T follicular helper cell (primary cell): Measurements from ENCODE around the gene CFAP99.

Experiments
- DNase-seq: peaks from one replicate; pipeline ENCODE4 v3.0.0-alpha.2; 2020; ENCODE audit warnings: low read depth

CFAP99 gene

DNA sequence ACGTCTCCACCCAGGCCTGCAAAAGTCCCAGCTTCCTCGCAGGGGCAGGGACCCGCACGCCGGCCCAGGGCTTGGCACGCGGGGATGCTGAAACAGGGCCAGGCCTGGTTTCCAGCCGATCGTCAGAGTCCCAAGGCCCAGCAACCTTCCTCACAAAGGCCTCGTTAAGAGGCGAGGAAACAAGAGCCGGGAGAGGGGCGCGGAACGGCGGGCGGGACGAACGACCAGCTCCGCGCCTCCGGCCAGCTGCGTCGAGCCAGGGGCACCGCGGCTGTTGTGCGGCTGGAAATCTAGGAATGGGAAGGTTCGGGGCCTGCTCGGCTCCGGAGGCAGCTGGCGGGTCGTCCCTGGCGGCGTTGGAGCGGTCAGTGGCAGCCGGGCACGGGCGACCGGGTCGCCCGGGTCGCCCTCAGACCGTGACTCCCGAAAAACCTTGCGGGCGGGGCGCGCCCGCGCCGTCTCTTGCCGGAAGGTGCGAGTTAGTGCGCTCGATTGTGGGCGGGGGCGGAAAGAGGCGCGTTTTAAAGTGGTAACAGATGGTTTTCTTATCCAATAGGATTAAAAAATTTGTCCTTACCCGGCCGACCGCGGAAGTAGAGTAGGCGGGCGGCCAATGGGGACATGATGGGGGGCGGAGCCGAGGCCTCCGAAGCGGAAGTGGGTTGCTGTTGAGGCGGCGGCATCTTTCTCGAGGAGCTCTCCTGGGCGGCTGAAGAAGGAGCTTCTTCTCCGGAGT, 49.9 kb downstream of the CFAP99 start, which contains the start of gene RNF4:
RNF4 (plus strand) TSS at position 651 of the 736 bp plus-strand sequence. CDS start 21,388 bp downstream, outside the sequence.
- peak; percentile 93 for DNase-seq

DNA sequence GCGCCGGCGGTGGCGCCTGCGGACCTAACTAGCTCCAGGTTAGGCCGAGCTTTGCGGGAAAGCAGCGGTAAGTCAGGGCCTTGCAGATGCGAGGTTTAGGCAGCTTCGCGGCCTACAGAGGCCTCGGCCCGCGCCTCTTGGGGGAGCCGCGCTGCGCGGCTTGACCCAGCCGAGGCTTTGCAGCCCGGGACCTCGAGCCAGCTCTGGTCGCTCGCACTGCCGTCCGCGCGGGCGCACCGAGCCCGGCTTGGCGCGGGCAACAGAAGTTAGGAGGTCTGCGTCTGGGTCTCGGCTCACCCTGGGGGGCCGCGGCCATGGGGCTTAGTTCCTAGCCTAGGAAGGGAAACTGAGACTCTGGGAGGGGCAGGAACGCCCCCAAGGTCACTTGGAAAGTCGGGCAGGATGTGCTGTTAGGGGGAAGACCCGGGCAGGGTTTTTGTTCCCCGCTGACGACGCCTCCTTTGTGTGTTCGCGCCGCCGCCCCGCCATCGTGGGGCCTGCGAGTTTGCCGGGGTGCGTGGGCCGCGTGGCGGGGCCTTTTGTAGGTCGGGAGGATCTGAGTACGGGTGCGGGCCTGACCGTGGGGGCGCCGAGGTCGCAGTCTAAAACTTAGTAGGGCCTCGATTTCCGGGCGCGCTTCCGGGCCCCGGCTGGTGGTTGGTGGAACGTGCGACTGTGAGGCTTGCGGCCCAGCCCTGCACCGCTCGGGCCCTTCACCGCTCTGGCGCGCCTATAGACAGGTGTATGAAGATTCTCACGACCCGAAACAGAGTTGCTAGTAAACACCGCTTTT, 50.6 kb downstream of the CFAP99 start:
- peak; percentile 65 for DNase-seq

DNA sequence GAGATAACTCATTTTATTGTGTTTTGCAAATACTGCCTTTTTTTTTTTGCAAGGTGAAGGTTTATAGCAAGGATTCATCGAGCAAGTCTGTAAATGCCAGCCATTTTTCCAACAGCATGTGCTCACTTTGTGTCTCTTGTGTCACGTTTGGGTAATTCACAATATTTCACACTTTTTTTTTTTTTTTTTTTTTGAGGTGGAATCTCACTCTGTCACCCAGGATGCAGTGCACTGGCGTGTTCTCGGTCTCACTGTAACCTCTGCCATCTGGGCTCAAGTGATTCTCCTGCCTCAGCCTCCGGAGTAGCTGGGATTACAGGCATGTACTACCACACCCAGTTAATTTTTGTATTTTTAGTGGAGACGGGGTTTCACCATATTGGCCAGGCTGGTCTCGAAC, 52.0 kb downstream of the CFAP99 start:
- no peak for DNase-seq

DNA sequence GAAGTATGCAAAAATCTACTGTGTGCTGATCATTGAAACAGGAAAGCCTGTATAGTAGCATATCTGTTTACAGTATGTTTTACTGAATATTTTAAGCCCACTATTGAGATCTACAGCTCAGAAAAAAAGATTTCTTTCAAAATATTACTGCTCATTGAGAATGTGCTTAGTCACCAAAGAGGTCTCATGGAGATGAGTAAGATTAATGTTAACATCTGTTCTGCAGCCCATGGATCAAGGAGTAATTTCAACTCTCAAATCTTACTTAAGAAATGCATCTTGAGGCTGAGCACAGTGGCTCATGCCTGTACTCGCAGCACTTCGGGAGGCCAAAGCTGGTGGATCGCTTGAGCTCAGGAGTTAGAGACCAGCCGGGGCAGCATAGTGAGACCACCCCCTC, 53.4 kb downstream of the CFAP99 start:
- DNase-seq = no peak

DNA sequence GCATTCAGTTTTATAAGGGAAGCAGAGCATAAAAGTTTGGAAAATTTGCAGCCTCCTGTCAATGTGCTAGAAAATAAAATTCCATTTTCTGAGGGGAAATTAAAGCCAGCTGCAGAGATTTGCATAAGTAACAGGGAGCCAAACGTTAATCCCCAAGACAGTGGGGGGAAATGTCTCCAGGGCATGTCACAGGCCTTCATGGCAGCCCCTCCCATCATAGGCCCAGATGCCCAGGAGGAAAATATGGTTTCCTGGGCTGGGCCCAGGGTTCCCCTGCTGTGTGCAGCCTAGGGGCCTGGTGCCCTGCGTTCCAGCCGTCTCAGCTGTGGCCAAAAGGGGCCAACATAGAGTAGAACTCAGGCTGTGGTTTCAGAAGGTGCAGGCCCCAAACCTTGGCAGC, 59.5 kb downstream of the CFAP99 start:
- DNase-seq = no peak

DNA sequence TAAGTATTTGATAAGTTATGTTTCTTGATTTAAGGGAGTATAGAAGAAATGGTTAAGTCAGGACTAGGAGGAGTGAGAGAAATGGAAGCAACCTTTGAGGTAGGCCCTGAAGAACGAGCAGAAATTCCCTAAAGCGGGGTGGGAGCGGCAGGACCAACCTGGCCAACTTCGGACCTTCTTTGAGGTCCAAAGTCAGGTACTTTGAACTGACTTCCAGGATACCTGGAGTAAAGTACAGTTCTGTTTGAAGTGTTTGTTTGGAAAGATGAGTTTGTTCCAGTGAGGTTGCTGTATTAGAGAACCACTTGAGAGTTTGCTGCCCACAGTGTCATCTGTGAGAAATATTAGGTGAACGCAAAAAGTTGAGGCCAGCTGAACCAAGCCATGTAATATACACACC, 61.9 kb downstream of the CFAP99 start:
- no peak for DNase-seq

DNA sequence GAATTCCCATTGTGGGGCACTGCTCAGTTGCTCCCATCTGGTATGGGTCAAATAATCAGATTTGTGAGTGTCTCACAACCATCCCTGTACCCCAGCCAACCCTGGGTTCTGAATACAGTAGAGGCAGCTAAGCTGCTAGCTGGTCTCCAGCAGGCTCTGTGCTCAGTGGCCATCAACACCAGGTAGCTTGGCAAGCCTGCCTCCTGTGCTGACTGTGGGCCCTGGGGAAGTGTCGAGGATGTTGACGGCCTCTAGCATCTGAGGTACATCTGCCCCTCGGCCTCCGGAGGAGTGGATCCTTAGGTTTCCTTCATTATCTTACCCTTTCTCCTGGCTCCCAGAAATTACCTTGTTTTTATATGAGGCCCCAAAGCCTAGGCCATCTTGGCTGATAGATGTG, 63.4 kb downstream of the CFAP99 start:
- no peak for DNase-seq

DNA sequence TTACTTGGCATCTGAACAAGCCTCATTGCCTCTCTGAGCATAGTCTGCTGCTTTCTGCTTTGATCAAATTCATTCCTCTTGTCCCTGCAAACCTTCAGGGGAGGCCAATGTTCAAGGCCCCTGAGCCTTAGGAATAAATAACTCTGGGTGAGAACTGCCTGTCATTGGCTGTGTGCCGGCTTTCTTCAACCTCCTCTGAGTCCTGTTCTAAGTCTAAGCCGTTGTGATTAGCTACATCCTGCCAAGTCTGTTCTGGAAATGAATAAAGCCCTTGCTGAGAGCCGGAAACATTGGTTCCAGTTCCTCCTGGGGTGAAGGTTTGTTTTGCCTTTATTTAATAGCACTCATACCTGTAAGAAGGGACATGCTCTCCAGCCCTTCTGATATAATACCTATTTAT, 63.9 kb downstream of the CFAP99 start:
- DNase-seq = no peak

DNA sequence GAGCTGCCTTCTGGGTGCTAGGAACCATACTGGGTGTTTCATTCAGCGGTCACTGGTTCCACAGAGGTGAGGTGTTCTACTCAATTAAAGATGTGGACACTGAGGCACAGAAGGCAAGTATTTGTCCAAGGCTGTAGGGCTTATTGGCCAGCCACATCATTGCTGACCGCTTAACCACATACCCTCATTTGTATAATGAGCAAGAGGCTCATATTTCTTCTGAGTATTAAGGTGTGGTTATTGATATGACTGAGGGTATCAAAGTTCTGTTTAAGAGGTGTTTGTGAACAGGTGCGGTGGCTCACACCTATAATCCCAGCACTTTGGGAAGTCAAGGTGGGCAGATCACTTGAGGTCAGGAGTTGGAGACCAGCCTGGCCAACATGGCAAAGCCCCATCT, 64.5 kb downstream of the CFAP99 start:
- DNase-seq = no peak

DNA sequence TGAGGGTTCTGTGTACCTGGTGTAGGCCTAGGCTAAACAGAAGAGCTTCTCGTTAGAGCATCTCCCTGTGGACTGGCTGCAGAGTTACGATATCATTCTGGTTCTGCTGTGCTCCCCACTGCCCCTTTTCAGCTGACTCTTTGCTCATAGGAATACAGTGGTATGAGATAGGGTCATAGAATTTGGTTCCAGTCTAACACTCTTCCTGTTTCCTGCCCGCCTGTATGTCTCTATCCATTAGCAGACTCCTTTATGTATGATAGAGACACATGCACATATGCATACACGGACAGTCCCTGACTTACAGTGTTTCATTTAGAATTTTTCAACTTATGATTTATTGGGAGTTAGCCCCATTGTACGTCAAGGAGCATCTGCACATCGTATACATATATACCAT, 65.4 kb downstream of the CFAP99 start:
- no peak for DNase-seq

DNA sequence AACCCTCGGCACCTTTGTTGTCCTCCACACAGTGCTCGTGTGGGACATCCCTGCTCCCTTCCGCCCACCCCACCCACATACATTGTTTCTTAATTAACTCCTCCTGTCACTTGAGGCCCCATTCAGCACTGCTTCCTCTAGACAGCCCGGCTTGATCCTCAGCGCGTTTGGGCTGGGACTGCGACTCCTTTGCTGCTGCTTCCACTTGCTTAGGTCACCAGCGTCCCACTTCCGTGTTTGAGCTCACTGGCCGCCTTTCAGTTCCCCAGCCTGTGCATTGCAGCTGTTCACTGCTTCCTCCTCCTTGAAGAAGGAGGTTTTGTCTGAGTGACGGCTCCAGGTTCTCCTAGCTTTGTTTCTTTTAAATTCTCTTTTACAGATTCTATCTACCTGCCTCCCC, 66.2 kb downstream of the CFAP99 start:
- DNase-seq = peak; percentile 52

DNA sequence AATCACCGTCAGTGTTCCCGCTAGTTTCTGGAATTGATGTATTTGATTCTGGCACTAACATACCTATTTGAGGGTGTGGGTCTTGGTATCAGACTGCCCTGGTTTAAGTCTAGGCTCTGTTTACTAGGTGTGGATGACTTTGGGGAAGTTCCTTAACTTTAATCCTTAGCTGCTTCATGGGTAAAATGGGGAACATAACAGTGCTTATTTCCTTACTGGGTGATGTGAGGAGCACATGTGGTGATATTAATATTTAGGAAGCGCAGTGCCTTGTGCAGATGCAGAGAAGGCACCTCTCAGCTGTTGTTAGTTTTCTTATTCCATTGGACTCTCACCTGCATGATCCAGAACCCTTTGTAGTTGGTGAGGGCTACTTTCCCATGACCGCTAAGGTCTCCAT, 67.2 kb downstream of the CFAP99 start:
- DNase-seq = no peak

DNA sequence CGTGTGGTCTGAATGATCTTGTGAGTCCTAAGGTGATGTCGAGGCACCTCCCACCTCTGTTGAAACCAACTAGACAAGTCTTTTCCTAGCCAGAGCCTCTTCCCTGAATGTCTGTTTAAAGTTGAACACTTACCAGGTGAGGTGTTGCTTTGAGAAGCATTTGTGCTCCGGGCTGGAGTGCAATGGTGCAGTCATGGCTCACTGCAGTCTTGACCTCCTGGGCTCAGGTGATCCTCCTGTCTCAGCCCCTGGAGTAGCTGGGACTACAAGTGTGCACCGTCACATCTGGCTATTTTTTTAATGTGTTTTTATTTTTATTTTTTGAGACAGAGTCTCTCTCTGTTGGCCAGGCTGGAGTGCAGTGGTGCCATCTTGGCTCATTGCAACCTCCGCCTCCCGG, 68.2 kb downstream of the CFAP99 start:
- DNase-seq = no peak

DNA sequence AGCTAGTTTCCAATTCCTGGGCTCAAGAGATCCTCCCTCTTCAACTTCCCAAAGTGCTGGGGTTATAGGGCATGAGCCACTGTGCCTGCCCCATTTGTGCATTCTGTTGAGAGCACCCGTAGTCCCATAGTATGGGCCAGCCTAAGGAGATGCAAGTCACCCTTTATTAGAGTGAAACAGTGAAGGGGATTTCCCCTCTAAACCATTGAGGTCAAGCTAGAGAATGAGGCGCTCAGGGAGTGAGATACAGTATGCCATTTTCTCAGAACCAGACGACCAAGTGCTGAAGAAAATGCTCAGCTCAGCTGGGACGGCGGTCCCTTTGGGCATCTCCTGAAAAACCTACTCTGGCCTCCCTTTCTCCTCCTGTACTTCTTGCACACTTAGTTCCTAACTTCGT, 68.9 kb downstream of the CFAP99 start:
- no peak for DNase-seq

DNA sequence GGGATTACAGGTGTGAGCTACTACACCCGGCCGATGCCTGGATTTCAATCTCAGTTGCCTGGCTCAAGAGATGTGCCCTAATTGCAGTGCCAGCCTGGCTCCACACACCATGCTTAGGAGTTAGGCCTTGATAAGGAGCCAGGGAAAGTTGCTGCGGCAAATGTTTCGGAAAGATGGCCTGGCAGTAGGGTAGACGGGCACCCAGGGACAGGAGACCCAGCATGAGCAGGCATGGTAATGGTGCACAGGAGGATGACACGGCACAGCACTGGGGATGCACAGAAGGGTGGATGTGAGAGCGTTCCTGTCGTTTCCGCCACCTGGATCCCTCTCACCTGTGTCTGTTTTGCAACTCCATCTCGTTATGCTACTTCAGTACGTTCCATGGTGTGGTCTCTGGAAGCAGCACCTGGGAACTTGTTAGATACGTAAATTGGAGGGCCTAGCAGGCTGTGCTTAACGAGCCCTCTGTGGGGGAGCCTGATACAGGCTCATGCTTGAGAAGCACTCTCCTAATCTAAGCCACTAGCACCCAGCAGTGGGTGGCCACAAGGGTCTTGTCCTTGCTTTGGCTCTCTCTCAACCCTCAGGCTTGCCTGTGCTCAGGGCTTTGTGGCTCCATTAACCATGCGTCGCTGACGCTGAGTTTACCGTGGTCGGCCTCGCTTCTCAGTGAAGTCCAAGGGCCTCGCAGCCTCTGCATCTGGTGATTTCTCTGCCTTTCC, 70.5 kb downstream of the CFAP99 start:
- DNase-seq = no peak

DNA sequence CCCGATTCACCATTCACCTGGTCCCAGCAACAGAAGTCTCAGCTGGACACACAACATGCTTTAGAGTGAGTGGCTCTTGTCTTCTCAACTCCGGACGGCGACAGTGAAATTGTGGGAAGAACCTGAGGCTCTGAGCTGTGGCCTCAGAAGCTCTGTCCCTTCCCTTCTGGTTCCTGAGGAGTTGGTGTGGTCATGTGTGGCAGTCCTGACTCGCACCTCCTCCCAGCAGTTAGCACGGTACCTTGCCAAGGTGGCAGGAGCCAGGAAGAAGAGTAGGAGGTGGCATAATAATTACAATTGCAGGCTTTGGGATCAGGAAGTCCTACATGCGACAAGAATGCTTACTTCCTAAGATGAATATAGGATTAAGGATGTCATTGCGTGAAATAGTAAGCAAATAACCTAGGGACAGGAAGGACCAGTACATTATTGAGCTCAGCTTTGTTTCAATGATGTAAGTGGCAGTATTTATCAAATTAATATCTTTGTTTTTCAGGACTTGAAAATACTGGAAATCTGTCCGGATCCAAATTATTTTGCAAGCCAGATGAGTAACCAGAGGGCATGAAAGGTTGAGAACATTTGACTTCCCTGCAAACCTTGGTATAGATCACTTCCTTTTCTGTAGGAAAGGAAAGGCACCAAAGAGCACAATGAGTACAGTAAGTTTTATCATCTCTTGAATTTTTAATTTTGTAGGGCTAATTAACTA, 71.2 kb downstream of the CFAP99 start:
- DNase-seq = no peak

DNA sequence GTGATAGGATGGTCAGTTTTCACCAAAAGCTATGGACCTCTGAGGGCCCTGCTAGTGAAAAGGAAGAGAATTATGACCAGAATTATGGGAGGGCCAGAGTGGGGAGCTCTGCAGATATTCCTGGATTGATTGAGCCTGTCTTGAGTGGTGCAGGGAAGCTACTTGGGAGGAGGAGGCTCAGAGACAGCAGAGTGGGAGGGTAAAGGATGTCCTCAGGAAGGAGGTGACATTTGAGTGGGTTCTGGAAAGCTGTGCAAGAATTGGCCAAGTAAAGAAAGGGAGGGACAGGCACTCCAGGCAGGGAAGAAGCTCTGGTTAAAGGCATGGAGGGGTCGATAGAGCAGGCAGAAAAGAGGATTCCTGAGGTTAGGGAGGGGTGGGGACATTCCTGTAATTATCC, 74.2 kb downstream of the CFAP99 start:
- no peak for DNase-seq

DNA sequence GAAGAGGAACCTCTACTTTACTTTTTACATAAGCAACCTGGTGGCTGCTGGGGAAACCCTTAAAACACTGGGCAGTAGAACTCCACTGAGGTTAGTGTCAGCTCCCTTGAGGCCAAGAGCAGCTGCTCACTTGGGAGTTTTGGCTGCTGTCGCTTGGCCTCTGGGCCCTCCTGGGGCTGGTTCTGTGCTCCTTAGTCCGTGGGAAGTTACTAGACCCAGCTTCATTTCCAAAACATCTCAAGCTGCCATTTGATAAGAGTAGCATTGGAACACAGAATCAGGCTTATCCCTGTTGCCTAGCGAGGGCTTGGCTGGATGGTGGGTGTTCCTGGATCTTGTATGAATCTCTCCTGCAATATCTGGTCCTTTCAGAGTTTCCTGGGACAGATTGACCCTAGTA, 76.2 kb downstream of the CFAP99 start:
- no peak for DNase-seq

DNA sequence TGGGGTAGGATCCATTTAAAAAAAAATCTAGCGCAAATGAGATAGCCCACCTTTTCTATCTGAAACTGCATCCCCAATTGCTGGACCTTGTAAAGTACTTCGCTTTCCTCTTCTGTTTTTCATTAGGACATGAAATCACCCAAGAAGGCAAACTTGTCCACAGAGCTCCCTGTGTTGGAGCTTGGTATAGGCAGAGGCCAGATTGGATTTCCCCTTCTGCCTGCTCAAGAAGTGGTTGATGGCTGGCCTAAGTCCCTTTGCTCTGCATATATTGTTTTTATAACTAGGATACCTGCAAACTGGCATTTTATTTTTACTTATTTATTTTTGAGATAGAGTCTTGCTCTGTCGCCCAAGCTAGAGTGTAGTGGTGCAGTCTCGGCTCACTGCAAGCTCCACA, 78.6 kb downstream of the CFAP99 start:
- DNase-seq = no peak

DNA sequence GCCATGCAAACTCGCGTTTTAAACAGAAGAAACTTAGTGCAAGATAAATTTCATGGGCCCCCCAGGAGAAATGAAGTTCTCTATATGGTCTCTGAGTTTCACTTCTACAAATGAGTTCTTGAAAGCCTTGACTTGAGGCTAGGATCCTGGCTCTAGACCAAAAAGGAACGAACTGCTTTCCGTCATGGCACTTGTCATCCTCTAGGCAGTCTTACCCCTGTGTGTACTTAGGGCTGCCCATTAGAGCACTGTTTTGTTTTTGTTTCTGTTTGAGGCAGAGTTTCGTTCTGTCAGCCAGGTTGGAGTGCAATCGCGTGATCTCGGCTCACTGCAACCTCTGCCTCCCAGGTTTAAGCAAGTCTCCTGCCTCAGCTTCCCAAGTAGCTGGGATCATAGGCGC, 79.2 kb downstream of the CFAP99 start:
- no peak for DNase-seq

DNA sequence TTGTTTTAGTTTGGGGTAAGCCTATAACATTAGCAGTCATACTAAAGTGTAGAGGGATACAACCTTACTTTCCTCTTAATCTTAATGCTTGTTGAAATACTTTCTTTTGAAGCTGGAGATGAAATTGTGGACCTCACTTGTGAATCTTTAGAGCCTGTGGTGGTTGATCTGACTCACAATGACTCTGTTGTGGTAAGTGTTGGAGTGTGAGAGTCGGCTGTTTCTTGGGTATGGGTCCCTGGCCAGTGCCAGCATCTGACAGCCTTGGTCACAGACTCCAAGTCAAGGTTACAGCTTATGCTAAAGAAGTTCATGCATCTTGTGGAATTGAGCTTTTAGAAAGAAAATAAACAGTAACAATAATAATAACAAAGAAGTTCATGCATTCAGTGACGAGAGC, 81.8 kb downstream of the CFAP99 start:
- no peak for DNase-seq

DNA sequence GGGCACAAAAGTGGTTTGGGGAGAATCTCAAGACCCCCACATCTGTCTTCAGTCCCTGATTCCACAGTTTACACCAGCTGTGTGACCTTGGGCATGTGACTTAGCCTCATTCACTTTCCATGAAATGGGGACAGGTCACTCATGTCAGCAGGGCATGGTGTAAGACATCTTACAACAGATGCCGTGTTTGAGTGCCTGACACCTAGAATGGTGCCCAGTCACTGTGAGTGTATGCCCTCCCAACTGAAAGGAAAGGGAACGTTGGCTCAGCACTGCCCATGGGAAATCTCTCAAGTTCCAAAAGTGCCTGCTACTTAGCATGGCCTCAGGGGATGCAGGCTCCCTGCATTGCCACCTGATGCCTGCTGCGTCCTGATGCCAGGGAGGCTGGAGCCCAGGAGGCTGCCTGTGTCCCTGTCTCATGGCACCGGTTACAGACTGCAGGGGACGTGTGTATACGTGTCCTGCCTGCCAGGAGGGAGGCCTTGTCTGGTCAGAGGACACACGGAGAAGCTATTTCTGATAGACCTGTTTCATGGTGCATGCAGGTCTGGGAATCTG, 82.4 kb downstream of the CFAP99 start:
- DNase-seq = no peak
